ENCODE data around the gene TMEM186.
"Not testable (repeated sequence)": the region's sequence is repeated elsewhere in the genome, so short reads cannot be mapped to it uniquely, and the experiment has no call there.

The TMEM186 gene, protein sequence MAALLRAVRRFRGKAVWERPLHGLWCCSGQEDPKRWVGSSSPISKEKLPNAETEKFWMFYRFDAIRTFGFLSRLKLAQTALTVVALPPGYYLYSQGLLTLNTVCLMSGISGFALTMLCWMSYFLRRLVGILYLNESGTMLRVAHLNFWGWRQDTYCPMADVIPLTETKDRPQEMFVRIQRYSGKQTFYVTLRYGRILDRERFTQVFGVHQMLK

DNA sequence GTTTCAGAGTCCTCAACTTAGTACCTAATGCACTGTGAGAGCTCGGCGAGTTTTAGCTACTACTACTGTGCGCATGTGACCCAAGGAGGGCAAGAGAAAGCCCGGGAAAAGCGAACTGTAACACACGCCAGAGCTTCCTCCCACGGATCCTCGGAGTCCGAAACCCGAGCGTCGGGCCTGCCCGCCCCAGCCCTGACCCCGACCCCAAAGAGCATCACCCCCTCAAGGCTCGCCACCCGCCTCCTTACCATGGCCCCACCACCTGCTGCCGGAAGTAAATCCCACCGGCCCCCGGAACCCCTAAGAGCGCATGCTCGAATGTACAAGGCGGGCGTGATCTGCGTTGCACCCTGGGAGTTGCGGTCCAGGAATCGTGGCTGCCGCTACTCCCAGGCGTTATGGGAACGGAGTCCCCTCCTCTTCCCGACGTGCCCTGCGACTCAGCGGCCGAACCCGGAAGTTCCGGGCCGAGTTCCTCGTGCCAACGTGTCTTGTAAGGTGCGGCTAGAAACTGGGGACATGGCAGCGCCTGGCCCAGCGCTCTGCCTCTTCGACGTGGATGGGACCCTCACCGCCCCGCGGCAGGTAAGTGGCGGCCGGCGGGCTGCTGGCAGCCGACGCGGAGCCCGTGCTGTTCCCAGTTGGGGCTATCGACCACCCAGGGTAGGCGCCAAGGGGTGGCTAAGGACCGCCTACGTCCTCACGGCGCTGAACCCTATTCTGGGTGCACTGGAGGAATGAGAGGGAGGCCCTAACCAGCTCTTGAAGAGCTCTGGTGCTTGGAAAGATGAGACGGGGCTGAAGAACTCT is at the start of gene TMEM186, which contains the start of gene PMM2:
TMEM186 (minus strand) TSS at position 276 of the 810 bp plus-strand sequence; CDS start at position 251, 25 bp downstream.
PMM2 (plus strand) TSS at position 476 of the 810 bp plus-strand sequence; CDS start at position 520, 44 bp downstream.
- peak; percentile 98 for DNase-seq

GRCh38 chr16:8847145-8847544 is 49.7 kb upstream of the TMEM186 start:
- DNase-seq = no peak

GRCh38 chr16:8846401-8846932 is 49.0 kb upstream of the TMEM186 start:
- DNase-seq = no peak

GRCh38 chr16:8845699-8846298 is 48.4 kb upstream of the TMEM186 start:
- no peak for DNase-seq

DNA sequence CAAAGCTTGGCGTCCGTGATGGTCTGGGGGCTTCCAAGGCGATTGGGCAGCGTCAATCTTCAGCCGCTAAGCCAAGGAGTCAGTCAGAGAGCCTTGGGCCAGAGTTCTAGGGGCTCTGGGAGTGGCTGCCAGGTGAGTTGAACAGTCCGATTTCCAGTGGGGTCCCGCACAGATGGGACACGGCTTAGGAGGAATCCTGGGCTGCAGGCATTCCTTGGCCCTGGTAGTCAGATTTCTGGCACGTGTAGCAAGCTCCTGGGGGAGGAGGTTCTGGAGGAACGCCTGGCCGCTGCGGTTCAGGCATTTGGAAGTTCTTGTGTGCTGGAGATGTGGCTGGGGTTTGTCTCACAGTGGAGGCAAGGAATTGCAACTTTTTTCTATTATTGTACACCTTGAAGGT is 45.9 kb upstream of the TMEM186 start:
- not testable (repeated sequence) for DNase-seq

- not testable (repeated sequence) for DNase-seq
Observed at GRCh38 chr16:8842016-8842415, 44.6 kb upstream of the TMEM186 start.

DNA sequence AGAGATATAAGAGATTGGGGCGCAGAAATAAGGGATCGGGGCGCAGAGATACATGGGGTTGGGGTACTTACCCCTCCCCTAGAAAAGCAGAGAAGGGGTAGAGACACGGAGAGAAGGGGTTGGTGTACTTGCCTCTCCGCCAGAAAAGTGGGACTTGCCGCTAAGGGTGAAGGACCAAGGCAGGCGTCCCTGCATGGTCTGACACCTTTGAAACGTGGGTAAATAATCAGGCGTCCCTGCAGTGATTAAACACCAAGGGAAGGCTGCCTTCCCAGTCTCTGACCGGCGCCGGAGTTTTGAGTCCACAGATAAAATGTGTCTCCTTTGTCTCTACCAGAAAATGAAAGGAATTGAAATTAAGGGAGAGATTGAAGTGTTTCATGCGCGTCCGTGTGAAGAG is 40.2 kb upstream of the TMEM186 start:
- DNase-seq = not testable (repeated sequence)

DNA sequence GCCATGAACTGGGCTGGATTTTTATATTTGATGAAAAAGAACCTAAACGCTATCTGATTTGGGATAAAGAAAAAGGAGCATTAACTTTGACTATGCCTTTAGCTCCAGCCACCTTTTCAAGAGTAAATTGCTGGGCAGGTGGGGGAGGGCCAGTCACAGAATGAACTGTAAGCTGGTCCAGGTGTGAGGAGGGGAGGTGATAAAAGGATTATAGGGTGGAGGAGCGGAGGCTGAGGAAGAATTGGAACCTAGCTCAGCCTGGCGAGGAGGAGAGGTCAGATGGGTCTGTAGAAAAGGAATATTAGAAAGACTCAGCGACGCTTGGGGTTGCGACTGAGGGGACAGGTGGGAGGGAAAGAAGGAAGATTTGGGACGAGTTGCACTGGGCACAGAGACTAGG is 39.4 kb upstream of the TMEM186 start:
- DNase-seq = not testable (repeated sequence)

- DNase-seq = no peak
Observed at GRCh38 chr16:8832717-8833105, 35.3 kb upstream of the TMEM186 start.

DNA sequence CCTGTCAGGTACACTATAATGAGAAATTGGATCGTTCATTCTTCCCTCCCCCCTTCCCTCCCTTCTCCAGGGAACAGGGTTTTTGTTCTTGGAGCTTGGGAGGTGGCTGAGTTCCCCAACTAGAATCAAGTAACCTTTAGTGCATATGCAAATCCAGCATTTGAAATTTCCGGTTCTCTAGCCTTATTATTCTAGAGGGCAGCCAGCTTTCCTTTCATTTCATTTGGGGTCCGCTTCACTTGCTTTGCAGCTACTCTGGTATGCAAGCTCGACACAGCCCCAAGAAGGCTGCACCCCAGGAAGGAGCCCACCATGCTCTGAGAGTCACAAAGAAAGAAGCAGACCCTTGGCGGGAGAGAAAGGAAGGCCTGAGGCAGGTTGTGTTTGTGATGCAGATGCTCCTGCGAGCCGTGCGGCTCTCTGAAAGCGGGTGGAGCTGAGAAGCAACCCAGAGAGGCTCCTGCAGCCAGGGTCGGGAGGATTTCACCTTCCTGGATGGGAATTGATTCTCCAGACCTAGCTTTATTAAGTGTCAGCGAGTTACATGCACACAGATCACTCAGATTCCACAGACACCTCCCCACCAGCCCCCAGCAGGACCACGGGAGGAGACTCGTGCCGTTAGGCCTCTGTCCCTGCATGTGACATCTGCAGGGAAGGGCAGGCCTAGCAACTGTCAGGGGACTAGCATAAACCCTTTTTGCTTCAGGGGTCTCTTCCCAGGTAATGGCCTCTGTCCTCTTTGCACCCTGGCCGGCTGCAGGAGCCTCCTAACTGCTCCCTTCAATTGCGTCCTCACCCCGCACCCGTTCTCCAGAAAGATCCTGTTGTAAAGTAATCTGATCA is 34.7 kb upstream of the TMEM186 start:
- DNase-seq = no peak

- no peak for DNase-seq
Observed at GRCh38 chr16:8831450-8831849, 34.0 kb upstream of the TMEM186 start.

- no peak for DNase-seq
Observed at GRCh38 chr16:8828541-8829165, 31.2 kb upstream of the TMEM186 start.

GRCh38 chr16:8826278-8826879 is 28.9 kb upstream of the TMEM186 start:
- DNase-seq = no peak

DNA sequence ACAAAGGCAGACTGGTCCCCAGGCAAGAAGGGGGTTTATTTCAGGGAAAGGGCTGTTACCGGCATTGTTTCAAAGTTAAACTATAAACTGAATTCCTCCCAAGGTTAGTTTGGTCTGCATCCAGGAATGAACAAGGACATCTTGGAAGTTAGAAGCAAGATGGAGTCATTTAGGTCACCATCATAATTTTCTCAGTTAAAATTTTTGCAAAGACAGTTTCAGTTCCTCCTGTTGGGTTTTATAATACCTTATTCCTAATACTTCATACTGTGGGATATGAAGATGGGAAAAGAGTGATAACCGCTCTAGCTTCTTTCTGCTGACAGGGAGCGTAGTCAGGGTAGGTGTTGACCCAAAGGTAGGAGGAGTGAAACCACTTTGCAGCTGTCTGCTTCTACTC is 25.0 kb upstream of the TMEM186 start:
- DNase-seq = no peak

GRCh38 chr16:8819411-8820034 is 22.1 kb upstream of the TMEM186 start:
- no peak for DNase-seq

- DNase-seq = no peak
Observed at GRCh38 chr16:8818504-8819270, 21.2 kb upstream of the TMEM186 start.

- no peak for DNase-seq
Observed at GRCh38 chr16:8816967-8817655, 19.7 kb upstream of the TMEM186 start.

GRCh38 chr16:8814095-8814806 is 16.8 kb upstream of the TMEM186 start:
- no peak for DNase-seq

Measured in right hindlimb (tissue), 1 donor.